HCT116 (cell line): Measurements from ENCODE around the gene WNT9A.

Experiments used
- CEBPB ChIP-seq: IDR thresholded peaks from 2 replicates; pipeline ENCODE4 v1.6.1; 2012; ENCODE audit warnings: low read depth
- EGR1 ChIP-seq: IDR thresholded peaks from 2 replicates; pipeline ENCODE4 v1.6.1; 2012; ENCODE audit warnings: low read depth
- EZH2 ChIP-seq: fragments of 200-600 bp; sonication (generic); IDR thresholded peaks from 2 replicates; pipeline ENCODE4 v1.6.1; 2017; ENCODE audit warnings: antibody characterized with exemption, mixed run types
- MAX ChIP-seq: IDR thresholded peaks from 2 replicates; pipeline ENCODE4 v1.6.1; 2012
- POLR2A ChIP-seq: IDR thresholded peaks from 2 replicates; pipeline ENCODE4 v1.7.0; 2011; ENCODE audit warnings: borderline replicate concordance; ENCODE audit not compliant: insufficient read depth, insufficient read length; ENCODE audit errors: extremely low read depth
- RAD21 ChIP-seq: IDR thresholded peaks from 2 replicates; pipeline ENCODE4 v1.6.1; 2012; ENCODE audit warnings: low read depth, mild to moderate bottlenecking
- SIN3A ChIP-seq: IDR thresholded peaks from 2 replicates; pipeline ENCODE4 v1.6.1; 2012; ENCODE audit warnings: low read depth
- TCF7L2 ChIP-seq: IDR thresholded peaks from 2 replicates; pipeline ENCODE4 v1.7.0; 2011; ENCODE audit warnings: borderline replicate concordance, inconsistent platforms; ENCODE audit not compliant: insufficient read depth, insufficient read length; ENCODE audit errors: extremely low read depth
- YY1 ChIP-seq: IDR thresholded peaks from 2 replicates; pipeline ENCODE4 v1.6.1; 2011; ENCODE audit warnings: low read length, low read depth, moderate library complexity, mild to moderate bottlenecking; ENCODE audit not compliant: insufficient replicate concordance; ENCODE audit errors: extremely low read depth
- ZFX ChIP-seq: fragments of 450-650 bp; IDR thresholded peaks from 2 replicates; pipeline ENCODE4 v1.6.1; 2017
- ZNF274 ChIP-seq: fragments of 200-500 bp; sonication (Bioruptor generic); IDR thresholded peaks from 2 replicates; pipeline ENCODE4 v1.6.1; 2014; ENCODE audit warnings: mild to moderate bottlenecking, low read depth, low read length, inconsistent platforms
- TF ChIP-seq, protein P1 (sequence below), 3 experiments: fragments of 200-600 bp in 1 of 3; sonication (generic) in 1 of 3; IDR thresholded peaks in 2 of 3; conservative IDR thresholded peaks in 1 of 3; 2 replicates each; pipeline ENCODE4 v1.5.1; 2012 to 2017; ENCODE audit warnings: low read depth in 2 of 3, low read length in 2 of 3, antibody characterized with exemption in 1 of 3, borderline replicate concordance in 1 of 3, control low read depth in 1 of 3, mild to moderate bottlenecking in 1 of 3, mixed read lengths in 1 of 3, mixed run types in 1 of 3, moderate library complexity in 1 of 3; ENCODE audit not compliant: insufficient read depth in 1 of 3

GRCh38 chr1:227926216-227926791 is 21.4 kb downstream of the WNT9A start:
- TF ChIP-seq, protein P1, sequence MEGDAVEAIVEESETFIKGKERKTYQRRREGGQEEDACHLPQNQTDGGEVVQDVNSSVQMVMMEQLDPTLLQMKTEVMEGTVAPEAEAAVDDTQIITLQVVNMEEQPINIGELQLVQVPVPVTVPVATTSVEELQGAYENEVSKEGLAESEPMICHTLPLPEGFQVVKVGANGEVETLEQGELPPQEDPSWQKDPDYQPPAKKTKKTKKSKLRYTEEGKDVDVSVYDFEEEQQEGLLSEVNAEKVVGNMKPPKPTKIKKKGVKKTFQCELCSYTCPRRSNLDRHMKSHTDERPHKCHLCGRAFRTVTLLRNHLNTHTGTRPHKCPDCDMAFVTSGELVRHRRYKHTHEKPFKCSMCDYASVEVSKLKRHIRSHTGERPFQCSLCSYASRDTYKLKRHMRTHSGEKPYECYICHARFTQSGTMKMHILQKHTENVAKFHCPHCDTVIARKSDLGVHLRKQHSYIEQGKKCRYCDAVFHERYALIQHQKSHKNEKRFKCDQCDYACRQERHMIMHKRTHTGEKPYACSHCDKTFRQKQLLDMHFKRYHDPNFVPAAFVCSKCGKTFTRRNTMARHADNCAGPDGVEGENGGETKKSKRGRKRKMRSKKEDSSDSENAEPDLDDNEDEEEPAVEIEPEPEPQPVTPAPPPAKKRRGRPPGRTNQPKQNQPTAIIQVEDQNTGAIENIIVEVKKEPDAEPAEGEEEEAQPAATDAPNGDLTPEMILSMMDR (IDR thresholded peaks at IDR 0.05 in 2 of 3, conservative IDR thresholded peaks at IDR 0.05 in 1 of 3; ENCODE audit: borderline replicate concordance in 1 of 3, insufficient read depth in 1 of 3, low read depth in 2 of 3, low read length in 2 of 3) = no peak
- no peak for TF ChIP-seq POLR2A
- TF ChIP-seq EGR1 = no peak
- no peak for TF ChIP-seq EZH2
- TF ChIP-seq ZNF274 = no peak
- no peak for TF ChIP-seq RAD21
- TF ChIP-seq ZFX = no peak
- TF ChIP-seq SIN3A = no peak
- no peak for TF ChIP-seq MAX
- TF ChIP-seq TCF7L2 = no peak
- no peak for TF ChIP-seq CEBPB
- no peak for TF ChIP-seq YY1
